Esophagus squamous epithelium (tissue), 4 donors: ENCODE results near the gene CLEC4G.
A peak's percentile ranks its signal among the peaks of the same experiment; 100 is the strongest.

Source experiments
- CTCF ChIP-seq, 6 experiments: fragments of 450-650 bp in 4 of 6; fragments of 200-600 bp in 2 of 6; sonication (generic) in 2 of 6; IDR thresholded peaks; one replicate each; pipeline ENCODE4 v1.5.1; 2016 to 2019; ENCODE audit warnings: antibody characterized with exemption in 6 of 6, mild to moderate bottlenecking in 4 of 6, moderate library complexity in 4 of 6
- POLR2A ChIP-seq, 4 donors: fragments of 450-650 bp; IDR thresholded peaks; one replicate each; pipeline ENCODE4 v1.6.1; 2017; ENCODE audit warnings: antibody characterized with exemption in 4 of 4, mild to moderate bottlenecking in 4 of 4, moderate library complexity in 3 of 4

GRCh38 chr19:7680606-7681339 lies 51.1 kb downstream of the CLEC4G start, which contains the start of gene TRAPPC5:
- TF ChIP-seq CTCF (IDR thresholded peaks at IDR 0.05) (peak; percentile 90 to 99 (median 98)), POLR2A (IDR thresholded peaks at IDR 0.05) (peak in 2 of 4 donors; percentile 46 to 66)
